ENCODE data around the gene PIP4K2B. TPM values are rescaled to one million over a fixed set of nuclear protein-coding genes. Genes with fewer than 3 reads are reported as not detected.

The PIP4K2B gene
- total RNA-seq, 2 experiments from 2014 or later = 17.0 to 17.2 TPM

DNA sequence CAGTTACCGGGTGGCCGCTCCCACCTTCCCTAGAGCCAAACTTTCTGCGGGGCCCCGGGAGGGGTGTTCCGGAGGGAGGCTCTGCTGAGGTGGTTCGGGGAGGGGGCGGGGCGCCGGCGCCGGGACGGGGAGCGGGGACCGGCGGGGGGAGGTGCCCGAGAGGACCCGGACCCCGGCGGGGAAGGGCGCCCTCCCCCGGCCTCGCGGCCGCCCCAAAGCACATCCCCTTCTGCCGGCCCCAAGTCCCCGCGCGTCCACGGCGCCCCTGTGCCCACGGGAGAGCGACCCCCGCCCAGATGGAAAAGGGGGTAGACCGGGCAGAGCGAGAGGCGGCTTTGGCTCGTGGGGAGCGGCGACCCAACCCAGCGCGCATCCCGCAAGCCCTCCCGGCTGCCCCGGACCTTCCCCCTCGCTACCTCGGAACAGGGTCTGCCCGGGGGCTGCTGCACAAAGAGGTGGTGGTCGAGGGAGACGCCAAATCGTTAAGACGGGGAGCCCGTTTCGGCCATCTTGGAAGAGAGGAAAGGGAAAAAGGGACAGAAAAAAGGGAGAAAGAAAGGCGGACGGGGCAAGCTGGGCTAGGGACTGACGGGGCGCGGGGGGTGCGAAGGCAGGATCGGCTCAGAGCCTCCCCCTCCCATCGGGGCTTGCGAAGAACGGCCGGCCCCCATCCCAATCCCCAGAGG, 51.8 kb downstream of the PIP4K2B start:
- no peaks in the 10 kb centered on the region for H3K9me3 Mint-ChIP-seq
- Histone ChIP-seq H3K9me3 (ENCODE audit: control insufficient read depth in 1 of 2, insufficient read depth in 1 of 2, low read length in 2 of 2) (peaks cover 0 to 15% of the 10 kb centered on the region in 2 experiments), H3K27me3 (ENCODE audit: control insufficient read depth in 1 of 2, insufficient read depth in 2 of 2, low read length in 2 of 2) (peaks cover 51 to 57% of the 10 kb centered on the region in 2 experiments), H3K27ac (ENCODE audit: low read depth in 1 of 2, low read length in 2 of 2) (no peak overlapping the region), H3K4me3 (ENCODE audit: low read length) (peak overlapping the region; percentile 41), H3K4me1 (ENCODE audit: insufficient read depth, low read length) (peaks cover 56% of the 10 kb centered on the region), H3K36me3 (ENCODE audit: insufficient read depth, low read length) (no peaks in the 10 kb centered on the region)
- CTCF ChIA-PET = no interaction called here
- no peak overlapping the region for H3K27ac Mint-ChIP-seq
- POLR2A ChIA-PET = no interaction called here
- TF ChIP-seq, protein P1, sequence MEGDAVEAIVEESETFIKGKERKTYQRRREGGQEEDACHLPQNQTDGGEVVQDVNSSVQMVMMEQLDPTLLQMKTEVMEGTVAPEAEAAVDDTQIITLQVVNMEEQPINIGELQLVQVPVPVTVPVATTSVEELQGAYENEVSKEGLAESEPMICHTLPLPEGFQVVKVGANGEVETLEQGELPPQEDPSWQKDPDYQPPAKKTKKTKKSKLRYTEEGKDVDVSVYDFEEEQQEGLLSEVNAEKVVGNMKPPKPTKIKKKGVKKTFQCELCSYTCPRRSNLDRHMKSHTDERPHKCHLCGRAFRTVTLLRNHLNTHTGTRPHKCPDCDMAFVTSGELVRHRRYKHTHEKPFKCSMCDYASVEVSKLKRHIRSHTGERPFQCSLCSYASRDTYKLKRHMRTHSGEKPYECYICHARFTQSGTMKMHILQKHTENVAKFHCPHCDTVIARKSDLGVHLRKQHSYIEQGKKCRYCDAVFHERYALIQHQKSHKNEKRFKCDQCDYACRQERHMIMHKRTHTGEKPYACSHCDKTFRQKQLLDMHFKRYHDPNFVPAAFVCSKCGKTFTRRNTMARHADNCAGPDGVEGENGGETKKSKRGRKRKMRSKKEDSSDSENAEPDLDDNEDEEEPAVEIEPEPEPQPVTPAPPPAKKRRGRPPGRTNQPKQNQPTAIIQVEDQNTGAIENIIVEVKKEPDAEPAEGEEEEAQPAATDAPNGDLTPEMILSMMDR (IDR thresholded peaks at IDR 0.05) = no peak
- no peak for ATAC-seq (ENCODE audit: poor library complexity)
- H3K27me3 Mint-ChIP-seq = peaks cover 52% of the 10 kb centered on the region
- intact Hi-C loops (cut with DNase I, micrococcal nuclease) = no loop called here
- peak in 2 of 14 experiments; percentile 39 to 47 for DNase-seq
- peak overlapping the region; percentile 73 for H3K4me3 Mint-ChIP-seq
- peaks cover 39% of the 10 kb centered on the region for H3K4me1 Mint-ChIP-seq (ENCODE audit: low read depth)
- H3K36me3 Mint-ChIP-seq (ENCODE audit: low read depth) = peaks cover 11% of the 10 kb centered on the region

DNA sequence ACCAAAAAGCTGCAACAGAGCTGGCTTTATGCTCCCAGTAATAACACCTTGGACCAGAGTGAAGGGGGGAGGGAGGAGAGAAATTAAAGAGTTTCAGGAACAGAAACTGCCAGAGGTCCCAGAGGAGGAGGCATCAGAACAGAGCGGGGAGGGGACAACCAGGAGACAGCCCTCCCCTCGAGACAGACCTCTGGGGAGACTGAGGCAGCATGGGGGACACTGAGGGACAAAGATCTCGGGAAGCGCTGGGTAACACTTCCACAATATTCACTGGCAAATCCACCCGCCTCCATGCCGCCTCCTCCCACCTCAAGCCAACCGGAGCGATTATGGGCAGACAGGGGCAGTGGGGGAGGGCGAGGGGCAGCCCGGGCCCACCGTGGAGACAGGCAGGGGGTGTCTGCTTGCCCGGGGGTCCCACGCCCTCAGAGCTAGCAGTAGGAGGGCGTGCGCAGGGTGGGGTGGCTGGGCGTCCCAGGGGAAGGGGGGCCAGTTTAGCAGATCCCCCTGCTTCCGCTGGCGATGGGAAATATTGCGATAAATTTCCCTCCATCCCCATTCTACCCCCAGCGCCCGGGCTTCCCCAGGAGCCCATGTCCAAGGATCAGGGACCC, 52.4 kb downstream of the PIP4K2B start:
- H3K9me3 Mint-ChIP-seq = no peaks in the 10 kb centered on the region
- POLR2A ChIA-PET = interaction anchor here (0.9 to 1.3 kb wide), 2 partner anchors 16 to 188 kb away, joined by 3 read pairs; no protein-coding TSS in a partner anchor
- CTCF ChIA-PET = interaction anchor here (2.0 kb wide), 1 partner anchor 12 kb away, joined by 9 read pairs; no protein-coding TSS in a partner anchor
- H3K36me3 Mint-ChIP-seq (ENCODE audit: low read depth) = peaks cover 5% of the 10 kb centered on the region
- H3K4me1 Mint-ChIP-seq (ENCODE audit: low read depth) = peaks cover 33% of the 10 kb centered on the region
- TF ChIP-seq, protein P1 (IDR thresholded peaks at IDR 0.05) = no peak
- H3K4me3 Mint-ChIP-seq = peak overlapping the region; percentile 74
- no peaks in the 10 kb centered on the region for H3K36me3 ChIP-seq (ENCODE audit: insufficient read depth, low read length)
- DNase-seq (no peak), ATAC-seq (ENCODE audit: poor library complexity) (no peak)
- no peak overlapping the region for H3K27ac ChIP-seq (ENCODE audit: low read depth in 1 of 2, low read length in 2 of 2)
- intact Hi-C loops (cut with DNase I, micrococcal nuclease) = no loop called here
- H3K27ac Mint-ChIP-seq = no peak overlapping the region
- peaks cover 51 to 57% of the 10 kb centered on the region in 2 experiments for H3K27me3 ChIP-seq (ENCODE audit: control insufficient read depth in 1 of 2, insufficient read depth in 2 of 2, low read length in 2 of 2)
- peaks cover 57% of the 10 kb centered on the region for H3K27me3 Mint-ChIP-seq
- no peak overlapping the region for H3K4me3 ChIP-seq (ENCODE audit: low read length)
- peaks cover 54% of the 10 kb centered on the region for H3K4me1 ChIP-seq (ENCODE audit: insufficient read depth, low read length)
- H3K9me3 ChIP-seq (ENCODE audit: control insufficient read depth in 1 of 2, insufficient read depth in 1 of 2, low read length in 2 of 2) = peaks cover 0 to 15% of the 10 kb centered on the region in 2 experiments

DNA sequence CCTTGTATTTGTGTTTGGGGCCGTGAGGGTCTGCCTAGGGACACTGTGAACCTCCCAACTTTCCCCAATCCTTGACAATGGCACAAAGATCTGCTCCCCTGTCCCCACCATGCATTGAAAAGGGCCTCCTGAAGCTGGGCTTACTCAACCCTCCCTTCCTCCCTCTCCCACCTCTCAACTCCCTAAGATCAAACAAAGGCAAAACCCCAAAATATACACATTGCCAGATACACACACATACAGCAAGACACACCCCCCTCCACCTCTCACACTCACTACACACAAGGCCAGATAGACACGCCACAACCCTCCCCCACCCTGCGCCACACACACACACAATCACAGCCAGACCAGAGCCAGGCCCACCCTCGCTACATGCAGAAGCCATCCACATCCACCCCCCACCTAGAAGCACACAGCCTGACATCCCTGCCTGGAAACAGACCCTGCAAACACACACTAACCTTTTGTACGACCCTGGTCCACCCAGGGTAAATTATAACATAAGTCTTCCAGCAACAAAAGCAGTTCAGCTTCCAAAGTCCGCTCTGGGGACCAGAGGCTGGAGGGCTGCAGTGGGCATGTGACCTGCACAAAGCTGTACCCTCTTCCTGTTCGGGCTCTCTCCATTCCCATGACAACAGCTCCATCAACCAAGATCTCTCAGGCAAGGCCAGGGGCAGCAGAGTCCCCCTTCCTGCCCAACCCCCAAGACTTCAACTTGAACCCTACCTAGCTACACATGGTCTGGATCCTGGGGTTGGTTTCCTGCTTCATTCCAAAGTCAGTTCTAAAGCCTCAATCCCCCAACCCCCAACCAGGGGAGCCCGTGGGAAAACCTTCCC, 53.1 kb downstream of the PIP4K2B start:
- peak overlapping the region; percentile 74 for H3K4me3 Mint-ChIP-seq
- H3K27ac Mint-ChIP-seq = no peak overlapping the region
- no peak for DNase-seq
- ChIA-PET POLR2A (interaction anchor here (0.9 to 1.3 kb wide), 2 partner anchors 15 to 188 kb away, joined by 3 read pairs; no protein-coding TSS in a partner anchor), CTCF (interaction anchor here (1.2 to 2.0 kb wide), 2 partner anchors 11 to 69 kb away, joined by 3 to 9 read pairs; no protein-coding TSS in a partner anchor)
- H3K9me3 Mint-ChIP-seq = no peaks in the 10 kb centered on the region
- intact Hi-C loops (cut with DNase I, micrococcal nuclease) = no loop called here
- peaks cover 25% of the 10 kb centered on the region for H3K4me1 Mint-ChIP-seq (ENCODE audit: low read depth)
- peaks cover 51 to 57% of the 10 kb centered on the region in 2 experiments for H3K27me3 ChIP-seq (ENCODE audit: control insufficient read depth in 1 of 2, insufficient read depth in 2 of 2, low read length in 2 of 2)
- no peaks in the 10 kb centered on the region for H3K36me3 Mint-ChIP-seq (ENCODE audit: low read depth)
- H3K27me3 Mint-ChIP-seq = peaks cover 50% of the 10 kb centered on the region
- H3K27ac ChIP-seq (ENCODE audit: low read depth in 1 of 2, low read length in 2 of 2) = no peak overlapping the region
- H3K9me3 ChIP-seq (ENCODE audit: control insufficient read depth in 1 of 2, insufficient read depth in 1 of 2, low read length in 2 of 2) = peaks cover 0 to 15% of the 10 kb centered on the region in 2 experiments
- H3K36me3 ChIP-seq (ENCODE audit: insufficient read depth, low read length) = no peaks in the 10 kb centered on the region
- ATAC-seq (ENCODE audit: poor library complexity) = no peak
- peaks cover 47% of the 10 kb centered on the region for H3K4me1 ChIP-seq (ENCODE audit: insufficient read depth, low read length)
- no peak overlapping the region for H3K4me3 ChIP-seq (ENCODE audit: low read length)
- TF ChIP-seq, protein P1 (IDR thresholded peaks at IDR 0.05) = no peak

Measured in CD4-positive, alpha-beta T cell (primary cell).